ENCODE results near the gene MAN2B2. TPM values are rescaled to one million over a fixed set of nuclear protein-coding genes. Genes with fewer than 3 reads are reported as not detected.
A peak's percentile ranks its signal among the peaks of the same experiment; 100 is the strongest.

The MAN2B2 gene
- total and polyA plus RNA-seq, 2 of the 8 experiments (the other 6 are each of a cell fraction or from before 2014, with no cell fraction given) = 3.3 to 4.0 TPM

DNA sequence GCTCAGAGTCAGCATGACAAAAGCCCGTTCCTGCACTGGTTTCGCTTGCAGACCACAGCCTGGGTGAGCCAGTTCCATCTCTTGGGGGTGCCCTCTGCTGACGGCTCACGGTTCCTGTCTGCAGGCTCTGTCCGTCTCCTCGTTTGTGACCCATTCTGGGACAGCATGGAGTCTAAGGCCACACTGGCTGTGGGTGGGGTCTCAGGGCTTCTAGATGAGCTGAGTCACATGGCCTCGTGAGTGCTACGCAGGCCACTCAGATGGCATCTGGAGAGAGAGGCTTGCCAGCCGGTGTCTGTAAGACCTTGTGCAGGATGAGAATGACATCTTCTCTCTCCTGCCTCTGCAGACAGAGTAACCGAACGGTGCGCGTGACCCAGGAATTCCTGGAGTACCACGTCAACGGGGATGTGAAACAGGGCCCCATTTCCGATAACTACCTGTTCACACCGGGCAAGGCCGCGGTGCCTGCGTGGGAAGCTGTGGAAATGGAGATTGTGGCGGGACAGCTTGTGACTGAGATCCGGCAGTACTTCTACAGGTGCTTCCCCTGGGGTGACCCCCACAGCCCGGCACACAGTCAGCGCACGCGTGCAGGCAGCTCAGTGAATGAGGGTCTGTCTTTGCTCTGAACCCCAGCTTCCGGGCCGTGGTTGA is 33.9 kb downstream of the MAN2B2 start:
- Histone ChIP-seq H2AK5ac (ENCODE audit: low read depth, low read length) (no peak overlapping the region), H4K8ac (ENCODE audit: extremely low read depth, insufficient read depth, low read length) (no peak overlapping the region), H3K4me1 (replicated peaks in 1 of 4; ENCODE audit: control insufficient read depth in 3 of 4, insufficient read depth in 4 of 4, low read length in 3 of 4) (no peaks in the 10 kb centered on the region; a peak in 2 of 7 replicates), H3K36me3 (ENCODE audit: control insufficient read depth in 2 of 4, insufficient read depth in 4 of 4, low read length in 3 of 4) (peaks cover 0 to 7% (median 2%) of the 10 kb centered on the region in 4 experiments; a peak in 3 of 8 replicates), H3K27ac (ENCODE audit: low read depth, low read length) (no peak overlapping the region), H2BK15ac (ENCODE audit: low read length) (0 out of 2 replicates have a peak overlapping the region, but pooled peaks have one; percentile 29), H3K18ac (ENCODE audit: extremely low read depth, low read length) (no peak overlapping the region; the same call in 1 of the 2 replicates), H3K4ac (replicated peaks; ENCODE audit: insufficient read length, low read depth, low read length) (no peak overlapping the region), H3K23ac (ENCODE audit: insufficient read length) (no peak overlapping the region), H4K5ac (ENCODE audit: insufficient read length, low read depth, low read length) (no peak overlapping the region), H3K9me3 (ENCODE audit: insufficient read depth in 2 of 2, low read depth in 1 of 2, low read length in 1 of 2) (peaks cover 5 to 7% of the 10 kb centered on the region in 2 experiments; a peak in 3 of 4 replicates), H3K9ac (replicated peaks in 1 of 4; ENCODE audit: extremely low read depth in 1 of 4, low read depth in 3 of 4, low read length in 3 of 4) (no peak overlapping the region), H3K4me2 (ENCODE audit: insufficient read depth in 1 of 2, low read depth in 2 of 2, low read length in 2 of 2) (no peak overlapping the region), H3K4me3 (ENCODE audit: extremely low read depth in 1 of 4, insufficient read depth in 2 of 4, low read depth in 3 of 4, low read length in 4 of 4) (no peak overlapping the region), H3K56ac (replicated peaks; ENCODE audit: insufficient read length, low read depth, low read length) (no peak overlapping the region), H2BK5ac (ENCODE audit: low read depth, low read length) (no peak overlapping the region), H3K79me2 (ENCODE audit: control insufficient read depth in 1 of 2, insufficient read depth in 2 of 2, low read length in 2 of 2) (no peaks in the 10 kb centered on the region), H3K27me3 (replicated peaks in 1 of 4; ENCODE audit: control insufficient read depth in 3 of 4, extremely low read depth in 1 of 4, insufficient read depth in 3 of 4, low read length in 3 of 4) (no peaks in the 10 kb centered on the region), H4K91ac (replicated peaks; ENCODE audit: insufficient read length, low read length) (no peak overlapping the region), H3K14ac (ENCODE audit: insufficient read length) (no peak overlapping the region), H2AFZ (ENCODE audit: low read length) (no peak overlapping the region), H2BK12ac (ENCODE audit: low read depth, low read length) (peak overlapping the region; percentile 17; the same call in 1 of the 2 replicates), H3K79me1 (ENCODE audit: low read depth, low read length) (no peaks in the 10 kb centered on the region), H2BK20ac (ENCODE audit: low read length) (no peak overlapping the region), H4K20me1 (replicated peaks in 1 of 2; ENCODE audit: control insufficient read depth in 1 of 2, insufficient read depth in 2 of 2, low read length in 2 of 2) (peaks cover 0 to 5% of the 10 kb centered on the region in 2 experiments), H2BK120ac (replicated peaks; ENCODE audit: low read depth, low read length) (peak overlapping the region; percentile 14), H3K23me2 (ENCODE audit: low read depth, low read length) (peaks cover 2% of the 10 kb centered on the region; the same call in 1 of the 2 replicates)
- peak; percentile 26 to 40; a peak in 3 of 4 replicates for TF ChIP-seq RAD21 (IDR thresholded peaks at IDR 0.05 in 1 of 2, conservative IDR thresholded peaks at IDR 0.05 in 1 of 2; ENCODE audit: low read depth in 2 of 2, low read length in 2 of 2)
- TF ChIP-seq, protein P1, sequence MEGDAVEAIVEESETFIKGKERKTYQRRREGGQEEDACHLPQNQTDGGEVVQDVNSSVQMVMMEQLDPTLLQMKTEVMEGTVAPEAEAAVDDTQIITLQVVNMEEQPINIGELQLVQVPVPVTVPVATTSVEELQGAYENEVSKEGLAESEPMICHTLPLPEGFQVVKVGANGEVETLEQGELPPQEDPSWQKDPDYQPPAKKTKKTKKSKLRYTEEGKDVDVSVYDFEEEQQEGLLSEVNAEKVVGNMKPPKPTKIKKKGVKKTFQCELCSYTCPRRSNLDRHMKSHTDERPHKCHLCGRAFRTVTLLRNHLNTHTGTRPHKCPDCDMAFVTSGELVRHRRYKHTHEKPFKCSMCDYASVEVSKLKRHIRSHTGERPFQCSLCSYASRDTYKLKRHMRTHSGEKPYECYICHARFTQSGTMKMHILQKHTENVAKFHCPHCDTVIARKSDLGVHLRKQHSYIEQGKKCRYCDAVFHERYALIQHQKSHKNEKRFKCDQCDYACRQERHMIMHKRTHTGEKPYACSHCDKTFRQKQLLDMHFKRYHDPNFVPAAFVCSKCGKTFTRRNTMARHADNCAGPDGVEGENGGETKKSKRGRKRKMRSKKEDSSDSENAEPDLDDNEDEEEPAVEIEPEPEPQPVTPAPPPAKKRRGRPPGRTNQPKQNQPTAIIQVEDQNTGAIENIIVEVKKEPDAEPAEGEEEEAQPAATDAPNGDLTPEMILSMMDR (IDR thresholded peaks at IDR 0.05; ENCODE audit: control extremely low read depth in 1 of 3, insufficient read depth in 1 of 3, low read depth in 1 of 3, low read length in 3 of 3) = peak in 2 of 3 experiments; percentile 35 to 55; a peak in 3 of 4 replicates
- TF ChIP-seq KDM1A (IDR thresholded peaks at IDR 0.05; ENCODE audit: borderline replicate concordance, low read length) = no peak
- TF ChIP-seq TAF1 (IDR thresholded peaks at IDR 0.05; ENCODE audit: low read depth, low read length) = no peak
- no peak for TF ChIP-seq POLR2A (IDR thresholded peaks at IDR 0.05; ENCODE audit: control extremely low read depth in 1 of 2, low read depth in 2 of 2, low read length in 2 of 2)
- TF ChIP-seq TCF12 (IDR thresholded peaks at IDR 0.05; ENCODE audit: low read depth, low read length) = no peak
- ChIA-PET CTCF (ENCODE audit: partially characterized antibody) (interaction anchor here (0.7 to 3.5 kb wide), 10 partner anchors 11 to 337 kb away, joined by 3 to 11 read pairs (median 4); no protein-coding TSS in a partner anchor), POLR2A (ENCODE audit: partially characterized antibody) (interaction anchor here (1.1 kb wide), 2 partner anchors 32 to 34 kb away, joined by 3 to 4 read pairs; partner anchors contain the start of gene MRFAP1)
- peak; percentile 9 to 58 for DNase-seq (ENCODE audit: low read depth in 1 of 2, low spot score in 2 of 2)
- 84% methylated on average over 28 of the region's 28 CpGs; no CpG with 5 or more reads in 1 of the 2 experiments for WGBS, 2 experiments (ENCODE audit: extremely low coverage in 1 of 2, insufficient coverage in 1 of 2, insufficient read length in 1 of 2, insufficient replicate concordance in 2 of 2, low coverage in 1 of 2, low lambda C conversion rate in 2 of 2, missing lambda C conversion rate in 1 of 2)
- FAIRE-seq = no peak

Measured in H1 (cell line).